Fibroblast of pulmonary artery (primary cell): Measurements from ENCODE around the gene LDLRAD4.

Experiments used
- DNase-seq: peaks from one replicate; pipeline ENCODE4 v3.0.0-alpha.2; 2010; ENCODE audit warnings: low read depth
- H3K4me3 ChIP-seq: replicated peaks from 2 replicates; pipeline ENCODE4 v1.5.1; 2011; ENCODE audit warnings: low read depth, mild to moderate bottlenecking, control low read depth, low read length, moderate library complexity
- TF ChIP-seq, protein P1 (sequence below): IDR thresholded peaks from 2 replicates; pipeline ENCODE4 v1.5.1; 2011; ENCODE audit warnings: mild to moderate bottlenecking, control low read depth, low read length, inconsistent platforms; ENCODE audit errors: missing control alignments

The LDLRAD4 gene

GRCh38 chr18:13440277-13441248, 222.0 kb downstream of the LDLRAD4 start:
- H3K4me3 ChIP-seq: no peak overlapping the region
- TF ChIP-seq, protein P1, sequence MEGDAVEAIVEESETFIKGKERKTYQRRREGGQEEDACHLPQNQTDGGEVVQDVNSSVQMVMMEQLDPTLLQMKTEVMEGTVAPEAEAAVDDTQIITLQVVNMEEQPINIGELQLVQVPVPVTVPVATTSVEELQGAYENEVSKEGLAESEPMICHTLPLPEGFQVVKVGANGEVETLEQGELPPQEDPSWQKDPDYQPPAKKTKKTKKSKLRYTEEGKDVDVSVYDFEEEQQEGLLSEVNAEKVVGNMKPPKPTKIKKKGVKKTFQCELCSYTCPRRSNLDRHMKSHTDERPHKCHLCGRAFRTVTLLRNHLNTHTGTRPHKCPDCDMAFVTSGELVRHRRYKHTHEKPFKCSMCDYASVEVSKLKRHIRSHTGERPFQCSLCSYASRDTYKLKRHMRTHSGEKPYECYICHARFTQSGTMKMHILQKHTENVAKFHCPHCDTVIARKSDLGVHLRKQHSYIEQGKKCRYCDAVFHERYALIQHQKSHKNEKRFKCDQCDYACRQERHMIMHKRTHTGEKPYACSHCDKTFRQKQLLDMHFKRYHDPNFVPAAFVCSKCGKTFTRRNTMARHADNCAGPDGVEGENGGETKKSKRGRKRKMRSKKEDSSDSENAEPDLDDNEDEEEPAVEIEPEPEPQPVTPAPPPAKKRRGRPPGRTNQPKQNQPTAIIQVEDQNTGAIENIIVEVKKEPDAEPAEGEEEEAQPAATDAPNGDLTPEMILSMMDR: no peak
- no peak for DNase-seq

DNA sequence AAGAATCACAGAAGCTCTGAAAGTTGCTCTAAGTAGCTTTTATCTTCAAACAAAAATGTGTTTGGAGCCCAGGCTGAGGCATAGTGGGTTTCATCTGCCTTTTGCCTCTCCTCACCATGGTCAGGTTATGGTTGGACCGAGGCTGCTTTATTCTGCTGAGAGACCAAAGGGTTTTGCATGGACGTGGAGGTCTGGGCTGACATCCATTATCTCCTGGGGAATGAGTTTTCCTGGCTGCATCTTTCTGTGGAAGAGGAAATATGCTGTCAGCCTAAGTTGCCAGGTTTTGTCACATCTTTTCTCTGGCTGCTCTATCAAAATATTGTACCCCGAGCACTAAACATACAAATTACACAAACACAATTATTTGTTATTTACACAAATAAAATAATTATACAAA, 223.2 kb downstream of the LDLRAD4 start:
- TF ChIP-seq, protein P1: no peak
- no peak for DNase-seq
- H3K4me3 ChIP-seq: no peak overlapping the region

GRCh38 chr18:13442451-13442850, 223.9 kb downstream of the LDLRAD4 start:
- H3K4me3 ChIP-seq: no peak overlapping the region
- TF ChIP-seq, protein P1: no peak
- DNase-seq: no peak

GRCh38 chr18:13443552-13443951, 225.0 kb downstream of the LDLRAD4 start:
- TF ChIP-seq, protein P1: no peak
- H3K4me3 ChIP-seq: no peak overlapping the region
- DNase-seq: no peak

GRCh38 chr18:13444430-13445240, 226.1 kb downstream of the LDLRAD4 start:
- DNase-seq: no peak
- TF ChIP-seq, protein P1: no peak

DNA sequence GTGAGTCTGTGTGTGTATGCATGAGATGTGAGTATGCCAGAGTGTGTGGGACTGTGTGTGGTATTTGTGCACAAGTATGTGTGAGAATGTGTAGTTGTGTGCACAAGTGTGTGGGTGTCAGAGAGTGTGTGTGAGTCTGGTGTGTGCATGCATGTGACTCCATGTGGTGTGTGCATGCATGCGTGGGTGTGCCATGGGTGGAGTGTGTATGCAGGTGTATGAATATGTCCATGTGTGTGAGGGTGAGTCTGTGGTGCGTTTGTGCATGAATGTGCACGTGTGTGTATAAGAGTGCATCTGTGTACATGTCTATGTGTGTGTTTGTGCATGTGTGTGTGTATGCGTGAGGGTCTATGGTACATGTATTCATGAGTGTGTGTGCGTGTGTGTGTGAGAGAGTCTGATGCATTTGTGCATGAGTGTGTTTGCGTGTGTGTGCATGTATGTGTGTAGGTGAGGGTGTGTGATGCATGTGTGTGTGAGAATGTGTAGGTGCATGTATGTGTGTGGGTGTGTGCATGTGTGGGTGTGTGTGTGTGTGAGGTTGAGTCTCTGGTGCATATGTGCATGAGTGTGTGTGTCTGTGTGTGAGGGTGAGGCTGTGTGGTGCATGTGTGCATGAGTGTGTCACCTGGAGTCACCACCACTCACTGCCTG, 226.8 kb downstream of the LDLRAD4 start:
- no peak overlapping the region for H3K4me3 ChIP-seq
- TF ChIP-seq, protein P1: no peak
- no peak for DNase-seq

More at GRCh38 chr18:13444430-13445240, 226.1 kb downstream of the LDLRAD4 start:
- no peak overlapping the region for H3K4me3 ChIP-seq
